Uterus (tissue), 2 donors: ENCODE data around the gene SKI.

ENCODE experiments used
- POLR2A ChIP-seq, 2 donors: fragments of 450-650 bp; IDR thresholded peaks; one replicate each; pipeline ENCODE4 v1.6.1; 2016; ENCODE audit warnings: antibody characterized with exemption in 2 of 2, mild to moderate bottlenecking in 1 of 2, moderate library complexity in 1 of 2
- TF ChIP-seq, protein P1 (sequence below), 4 experiments: fragments of 200-600 bp in 2 of 4; fragments of 450-650 bp in 2 of 4; sonication (generic) in 2 of 4; IDR thresholded peaks; one replicate each; pipeline ENCODE4 v1.5.1; 2016 to 2019; ENCODE audit warnings: antibody characterized with exemption in 4 of 4, mild to moderate bottlenecking in 2 of 4, moderate library complexity in 1 of 4

DNA sequence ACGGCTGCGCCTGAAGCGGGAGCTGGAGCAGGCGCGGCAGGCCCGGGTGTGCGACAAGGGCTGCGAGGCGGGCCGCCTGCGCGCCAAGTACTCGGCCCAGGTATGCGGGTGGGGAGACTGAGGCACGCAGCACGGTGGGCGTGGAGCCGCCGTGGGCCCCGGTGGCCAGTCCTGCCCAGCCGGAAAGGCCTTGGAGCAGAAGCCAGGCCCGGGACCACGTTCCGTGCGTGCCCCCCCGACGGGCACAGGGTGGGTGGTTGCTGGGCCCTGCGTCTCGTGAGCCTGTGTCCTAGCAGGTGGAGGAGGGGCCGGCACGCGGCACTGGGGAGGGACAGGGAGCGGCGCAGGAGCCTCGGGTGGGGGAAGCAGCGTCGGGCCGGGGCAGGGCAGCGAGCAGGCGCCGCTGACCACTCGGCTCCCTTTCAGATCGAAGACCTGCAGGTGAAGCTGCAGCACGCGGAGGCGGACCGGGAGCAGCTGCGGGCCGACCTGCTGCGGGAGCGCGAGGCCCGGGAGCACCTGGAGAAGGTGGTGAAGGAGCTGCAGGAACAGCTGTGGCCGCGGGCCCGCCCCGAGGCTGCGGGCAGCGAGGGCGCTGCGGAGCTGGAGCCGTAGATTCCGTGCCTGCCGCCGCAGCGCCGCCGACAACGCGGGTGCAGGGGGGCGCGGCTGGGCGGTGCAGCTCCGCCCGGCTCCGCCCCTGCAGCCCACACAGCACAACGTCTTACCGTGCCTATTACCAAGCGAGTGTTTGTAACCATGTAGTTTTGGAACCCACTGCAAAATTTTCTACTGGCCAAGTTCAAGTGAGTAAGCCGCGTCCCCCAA lies 78.2 kb downstream of the SKI start:
- TF ChIP-seq, protein P1, sequence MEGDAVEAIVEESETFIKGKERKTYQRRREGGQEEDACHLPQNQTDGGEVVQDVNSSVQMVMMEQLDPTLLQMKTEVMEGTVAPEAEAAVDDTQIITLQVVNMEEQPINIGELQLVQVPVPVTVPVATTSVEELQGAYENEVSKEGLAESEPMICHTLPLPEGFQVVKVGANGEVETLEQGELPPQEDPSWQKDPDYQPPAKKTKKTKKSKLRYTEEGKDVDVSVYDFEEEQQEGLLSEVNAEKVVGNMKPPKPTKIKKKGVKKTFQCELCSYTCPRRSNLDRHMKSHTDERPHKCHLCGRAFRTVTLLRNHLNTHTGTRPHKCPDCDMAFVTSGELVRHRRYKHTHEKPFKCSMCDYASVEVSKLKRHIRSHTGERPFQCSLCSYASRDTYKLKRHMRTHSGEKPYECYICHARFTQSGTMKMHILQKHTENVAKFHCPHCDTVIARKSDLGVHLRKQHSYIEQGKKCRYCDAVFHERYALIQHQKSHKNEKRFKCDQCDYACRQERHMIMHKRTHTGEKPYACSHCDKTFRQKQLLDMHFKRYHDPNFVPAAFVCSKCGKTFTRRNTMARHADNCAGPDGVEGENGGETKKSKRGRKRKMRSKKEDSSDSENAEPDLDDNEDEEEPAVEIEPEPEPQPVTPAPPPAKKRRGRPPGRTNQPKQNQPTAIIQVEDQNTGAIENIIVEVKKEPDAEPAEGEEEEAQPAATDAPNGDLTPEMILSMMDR (IDR thresholded peaks at IDR 0.05) = no peak
- no peak for TF ChIP-seq POLR2A (IDR thresholded peaks at IDR 0.05)
